Measurements from ENCODE around the gene CPB2.

GRCh38 chr13:46038296-46038695 is 66.5 kb downstream of the CPB2 start:
- TF ChIP-seq POLR2A (IDR thresholded peaks at IDR 0.05): no peak
- TF ChIP-seq, protein P1, sequence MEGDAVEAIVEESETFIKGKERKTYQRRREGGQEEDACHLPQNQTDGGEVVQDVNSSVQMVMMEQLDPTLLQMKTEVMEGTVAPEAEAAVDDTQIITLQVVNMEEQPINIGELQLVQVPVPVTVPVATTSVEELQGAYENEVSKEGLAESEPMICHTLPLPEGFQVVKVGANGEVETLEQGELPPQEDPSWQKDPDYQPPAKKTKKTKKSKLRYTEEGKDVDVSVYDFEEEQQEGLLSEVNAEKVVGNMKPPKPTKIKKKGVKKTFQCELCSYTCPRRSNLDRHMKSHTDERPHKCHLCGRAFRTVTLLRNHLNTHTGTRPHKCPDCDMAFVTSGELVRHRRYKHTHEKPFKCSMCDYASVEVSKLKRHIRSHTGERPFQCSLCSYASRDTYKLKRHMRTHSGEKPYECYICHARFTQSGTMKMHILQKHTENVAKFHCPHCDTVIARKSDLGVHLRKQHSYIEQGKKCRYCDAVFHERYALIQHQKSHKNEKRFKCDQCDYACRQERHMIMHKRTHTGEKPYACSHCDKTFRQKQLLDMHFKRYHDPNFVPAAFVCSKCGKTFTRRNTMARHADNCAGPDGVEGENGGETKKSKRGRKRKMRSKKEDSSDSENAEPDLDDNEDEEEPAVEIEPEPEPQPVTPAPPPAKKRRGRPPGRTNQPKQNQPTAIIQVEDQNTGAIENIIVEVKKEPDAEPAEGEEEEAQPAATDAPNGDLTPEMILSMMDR (IDR thresholded peaks at IDR 0.05): no peak

All from vagina (tissue), 2 donors.